ENCODE measurements around the gene MAPK13. TPM values are rescaled to one million over a fixed set of nuclear protein-coding genes. Genes with fewer than 3 reads are reported as not detected.
"Not testable (repeated sequence)": the region's sequence is repeated elsewhere in the genome, so short reads cannot be mapped to it uniquely, and the experiment has no call there.

The MAPK13 gene
- total RNA-seq, 1 experiment from 2014 or later: 13.6 TPM

DNA sequence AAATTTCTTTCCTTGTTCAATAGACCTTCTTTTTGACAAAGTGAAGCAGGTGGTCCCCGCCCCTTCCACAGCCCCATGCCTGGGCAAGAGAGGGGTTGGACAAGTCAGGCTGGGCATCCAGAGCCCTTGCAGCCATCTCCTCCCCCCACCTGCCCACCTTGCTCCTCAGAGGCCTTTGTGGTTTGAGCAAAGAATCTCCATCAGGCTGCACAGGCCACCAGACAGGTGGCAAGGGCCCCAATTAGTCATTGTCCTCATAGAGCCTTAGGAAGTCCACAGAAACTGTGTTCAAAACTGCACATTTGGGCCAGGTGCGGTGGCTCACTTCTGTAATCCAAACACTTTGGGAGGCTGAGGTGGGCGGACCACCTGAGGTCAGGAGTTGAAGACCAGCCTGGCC is 1.5 kb upstream of the MAPK13 start:
- ATAC-seq (no peak), DNase-seq (ENCODE audit: low spot score) (no peak)
- Mint-ChIP-seq H3K27me3 (ENCODE audit: low read depth) (peaks cover 10% of the 10 kb centered on the region), H3K27ac (no peak overlapping the region), H3K4me3 (peak overlapping the region; percentile 27; the same call in 1 of the 2 replicates), H3K4me1 (peaks cover 36% of the 10 kb centered on the region), H3K9me3 (no peaks in the 10 kb centered on the region), H3K36me3 (no peaks in the 10 kb centered on the region)
- ChIA-PET CTCF (interaction anchor here (2.0 kb wide), 1 partner anchor 66 kb away, joined by 4 read pairs; no protein-coding TSS in a partner anchor), POLR2A (no interaction called here)
- TF ChIP-seq, protein P1, sequence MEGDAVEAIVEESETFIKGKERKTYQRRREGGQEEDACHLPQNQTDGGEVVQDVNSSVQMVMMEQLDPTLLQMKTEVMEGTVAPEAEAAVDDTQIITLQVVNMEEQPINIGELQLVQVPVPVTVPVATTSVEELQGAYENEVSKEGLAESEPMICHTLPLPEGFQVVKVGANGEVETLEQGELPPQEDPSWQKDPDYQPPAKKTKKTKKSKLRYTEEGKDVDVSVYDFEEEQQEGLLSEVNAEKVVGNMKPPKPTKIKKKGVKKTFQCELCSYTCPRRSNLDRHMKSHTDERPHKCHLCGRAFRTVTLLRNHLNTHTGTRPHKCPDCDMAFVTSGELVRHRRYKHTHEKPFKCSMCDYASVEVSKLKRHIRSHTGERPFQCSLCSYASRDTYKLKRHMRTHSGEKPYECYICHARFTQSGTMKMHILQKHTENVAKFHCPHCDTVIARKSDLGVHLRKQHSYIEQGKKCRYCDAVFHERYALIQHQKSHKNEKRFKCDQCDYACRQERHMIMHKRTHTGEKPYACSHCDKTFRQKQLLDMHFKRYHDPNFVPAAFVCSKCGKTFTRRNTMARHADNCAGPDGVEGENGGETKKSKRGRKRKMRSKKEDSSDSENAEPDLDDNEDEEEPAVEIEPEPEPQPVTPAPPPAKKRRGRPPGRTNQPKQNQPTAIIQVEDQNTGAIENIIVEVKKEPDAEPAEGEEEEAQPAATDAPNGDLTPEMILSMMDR (IDR thresholded peaks at IDR 0.05): no peak
- no peak for TF ChIP-seq ATF1 (CRISPR knock-in tag; IDR thresholded peaks at IDR 0.05)
- TF ChIP-seq, protein P2, sequence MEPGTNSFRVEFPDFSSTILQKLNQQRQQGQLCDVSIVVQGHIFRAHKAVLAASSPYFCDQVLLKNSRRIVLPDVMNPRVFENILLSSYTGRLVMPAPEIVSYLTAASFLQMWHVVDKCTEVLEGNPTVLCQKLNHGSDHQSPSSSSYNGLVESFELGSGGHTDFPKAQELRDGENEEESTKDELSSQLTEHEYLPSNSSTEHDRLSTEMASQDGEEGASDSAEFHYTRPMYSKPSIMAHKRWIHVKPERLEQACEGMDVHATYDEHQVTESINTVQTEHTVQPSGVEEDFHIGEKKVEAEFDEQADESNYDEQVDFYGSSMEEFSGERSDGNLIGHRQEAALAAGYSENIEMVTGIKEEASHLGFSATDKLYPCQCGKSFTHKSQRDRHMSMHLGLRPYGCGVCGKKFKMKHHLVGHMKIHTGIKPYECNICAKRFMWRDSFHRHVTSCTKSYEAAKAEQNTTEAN (CRISPR knock-in tag; IDR thresholded peaks at IDR 0.05): no peak
- TF ChIP-seq TEAD4 (CRISPR knock-in tag; IDR thresholded peaks at IDR 0.05): no peak
- TF ChIP-seq, protein P3, sequence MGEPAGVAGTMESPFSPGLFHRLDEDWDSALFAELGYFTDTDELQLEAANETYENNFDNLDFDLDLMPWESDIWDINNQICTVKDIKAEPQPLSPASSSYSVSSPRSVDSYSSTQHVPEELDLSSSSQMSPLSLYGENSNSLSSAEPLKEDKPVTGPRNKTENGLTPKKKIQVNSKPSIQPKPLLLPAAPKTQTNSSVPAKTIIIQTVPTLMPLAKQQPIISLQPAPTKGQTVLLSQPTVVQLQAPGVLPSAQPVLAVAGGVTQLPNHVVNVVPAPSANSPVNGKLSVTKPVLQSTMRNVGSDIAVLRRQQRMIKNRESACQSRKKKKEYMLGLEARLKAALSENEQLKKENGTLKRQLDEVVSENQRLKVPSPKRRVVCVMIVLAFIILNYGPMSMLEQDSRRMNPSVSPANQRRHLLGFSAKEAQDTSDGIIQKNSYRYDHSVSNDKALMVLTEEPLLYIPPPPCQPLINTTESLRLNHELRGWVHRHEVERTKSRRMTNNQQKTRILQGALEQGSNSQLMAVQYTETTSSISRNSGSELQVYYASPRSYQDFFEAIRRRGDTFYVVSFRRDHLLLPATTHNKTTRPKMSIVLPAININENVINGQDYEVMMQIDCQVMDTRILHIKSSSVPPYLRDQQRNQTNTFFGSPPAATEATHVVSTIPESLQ (CRISPR knock-in tag; IDR thresholded peaks at IDR 0.05): no peak
- no peak for TF ChIP-seq ZNF396 (CRISPR knock-in tag; IDR thresholded peaks at IDR 0.05; ENCODE audit: borderline replicate concordance)
- TF ChIP-seq ZNF219 (CRISPR knock-in tag; IDR thresholded peaks at IDR 0.05; ENCODE audit: borderline replicate concordance): no peak
- TF ChIP-seq NFYB (CRISPR knock-in tag; conservative IDR thresholded peaks at IDR 0.05; ENCODE audit: low read depth): no peak
- TF ChIP-seq, protein P4, sequence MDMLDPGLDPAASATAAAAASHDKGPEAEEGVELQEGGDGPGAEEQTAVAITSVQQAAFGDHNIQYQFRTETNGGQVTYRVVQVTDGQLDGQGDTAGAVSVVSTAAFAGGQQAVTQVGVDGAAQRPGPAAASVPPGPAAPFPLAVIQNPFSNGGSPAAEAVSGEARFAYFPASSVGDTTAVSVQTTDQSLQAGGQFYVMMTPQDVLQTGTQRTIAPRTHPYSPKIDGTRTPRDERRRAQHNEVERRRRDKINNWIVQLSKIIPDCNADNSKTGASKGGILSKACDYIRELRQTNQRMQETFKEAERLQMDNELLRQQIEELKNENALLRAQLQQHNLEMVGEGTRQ (CRISPR knock-in tag; IDR thresholded peaks at IDR 0.05): no peak

DNA sequence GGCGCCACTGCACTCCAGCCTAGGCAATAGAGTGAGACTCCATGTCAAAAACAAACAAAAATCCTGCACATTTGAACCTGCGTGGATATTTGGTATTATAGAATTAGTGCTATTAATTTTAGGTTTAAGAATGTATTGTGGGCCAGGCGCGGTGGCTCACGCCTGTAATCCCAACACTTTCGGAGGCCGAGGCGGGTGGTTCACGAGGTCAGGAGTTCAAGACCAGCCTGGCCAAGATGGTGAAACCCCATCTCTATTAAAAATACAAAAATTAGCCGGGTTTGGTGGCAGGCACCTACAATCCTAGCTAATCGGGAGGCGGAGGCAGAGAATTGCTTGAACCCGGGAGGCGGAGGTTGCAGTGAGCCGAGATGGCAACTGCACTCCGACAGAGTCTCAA is 979 bp upstream of the MAPK13 start:
- Mint-ChIP-seq H3K4me3 (peak overlapping the region; percentile 27), H3K4me1 (peaks cover 33% of the 10 kb centered on the region), H3K27me3 (ENCODE audit: low read depth) (peaks cover 10% of the 10 kb centered on the region)
- H3K36me3 Mint-ChIP-seq; H3K9me3 Mint-ChIP-seq; DNase-seq (ENCODE audit: low spot score); H3K27ac Mint-ChIP-seq; POLR2A ChIA-PET; ATAC-seq: not testable (repeated sequence)
- CTCF ChIA-PET: interaction anchor here (2.0 to 3.1 kb wide), 3 partner anchors 10 to 173 kb away, joined by 4 to 42 read pairs (median 12); no protein-coding TSS in a partner anchor

DNA sequence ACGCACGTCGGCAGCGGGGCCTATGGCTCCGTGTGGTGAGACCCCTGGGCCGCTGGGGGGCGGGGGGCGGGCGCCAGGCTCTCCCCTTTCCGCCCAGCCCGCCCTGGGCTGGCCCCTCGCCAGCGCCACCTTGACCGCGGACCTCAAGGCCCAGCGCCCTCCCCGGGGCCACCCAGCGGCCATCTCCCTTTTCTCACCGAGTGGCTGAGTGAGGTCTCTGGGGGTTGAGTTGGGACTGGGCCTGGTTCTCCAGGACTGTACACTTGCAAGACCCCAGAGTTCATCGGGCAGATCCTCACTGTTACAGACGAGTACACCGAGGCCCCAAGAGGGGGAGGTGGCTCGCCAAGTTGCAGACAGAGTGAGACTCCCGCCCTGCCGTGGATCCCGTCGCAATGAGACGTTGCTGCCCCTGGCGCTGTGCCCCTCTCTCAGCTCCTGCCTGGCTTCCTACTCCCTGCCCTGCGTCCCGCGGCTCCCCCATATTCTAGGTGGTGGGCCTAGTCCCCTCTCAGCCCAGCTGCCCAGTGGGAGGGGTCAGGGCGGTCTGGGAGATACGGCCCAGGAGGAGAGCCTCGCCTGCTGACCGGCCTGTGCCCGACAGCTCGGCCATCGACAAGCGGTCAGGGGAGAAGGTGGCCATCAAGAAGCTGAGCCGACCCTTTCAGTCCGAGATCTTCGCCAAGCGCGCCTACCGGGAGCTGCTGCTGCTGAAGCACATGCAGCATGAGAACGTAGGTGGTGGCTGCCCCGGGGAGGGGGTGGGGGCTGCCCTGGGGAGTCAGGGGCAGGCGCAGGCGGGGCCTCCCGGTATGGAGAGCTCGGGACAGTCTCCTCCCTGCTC is 576 bp downstream of the MAPK13 start:
- ChIA-PET CTCF (interaction anchor here (0.5 to 3.1 kb wide), 12 partner anchors 9 to 230 kb away, joined by 3 to 42 read pairs (median 4); no protein-coding TSS in a partner anchor), POLR2A (interaction anchor here (0.8 to 1.2 kb wide), 4 partner anchors 8 to 67 kb away, joined by 3 read pairs; no protein-coding TSS in a partner anchor)
- ATAC-seq (peak; percentile 33), DNase-seq (ENCODE audit: low spot score) (peak; percentile 43)
- Mint-ChIP-seq H3K27ac (no peak overlapping the region), H3K36me3 (no peaks in the 10 kb centered on the region), H3K4me1 (peaks cover 32% of the 10 kb centered on the region), H3K9me3 (no peaks in the 10 kb centered on the region), H3K4me3 (peak overlapping the region; percentile 63), H3K27me3 (ENCODE audit: low read depth) (peaks cover 10% of the 10 kb centered on the region)
- TF ChIP-seq, protein P5, sequence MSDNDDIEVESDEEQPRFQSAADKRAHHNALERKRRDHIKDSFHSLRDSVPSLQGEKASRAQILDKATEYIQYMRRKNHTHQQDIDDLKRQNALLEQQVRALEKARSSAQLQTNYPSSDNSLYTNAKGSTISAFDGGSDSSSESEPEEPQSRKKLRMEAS (CRISPR knock-in tag; IDR thresholded peaks at IDR 0.05): peak; percentile 26; the same call in 1 of the 2 replicates
- TF ChIP-seq, protein P6, sequence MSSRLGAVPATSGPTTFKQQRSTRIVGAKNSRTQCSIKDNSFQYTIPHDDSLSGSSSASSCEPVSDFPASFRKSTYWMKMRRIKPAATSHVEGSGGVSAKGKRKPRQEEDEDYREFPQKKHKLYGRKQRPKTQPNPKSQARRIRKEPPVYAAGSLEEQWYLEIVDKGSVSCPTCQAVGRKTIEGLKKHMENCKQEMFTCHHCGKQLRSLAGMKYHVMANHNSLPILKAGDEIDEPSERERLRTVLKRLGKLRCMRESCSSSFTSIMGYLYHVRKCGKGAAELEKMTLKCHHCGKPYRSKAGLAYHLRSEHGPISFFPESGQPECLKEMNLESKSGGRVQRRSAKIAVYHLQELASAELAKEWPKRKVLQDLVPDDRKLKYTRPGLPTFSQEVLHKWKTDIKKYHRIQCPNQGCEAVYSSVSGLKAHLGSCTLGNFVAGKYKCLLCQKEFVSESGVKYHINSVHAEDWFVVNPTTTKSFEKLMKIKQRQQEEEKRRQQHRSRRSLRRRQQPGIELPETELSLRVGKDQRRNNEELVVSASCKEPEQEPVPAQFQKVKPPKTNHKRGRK (CRISPR knock-in tag; IDR thresholded peaks at IDR 0.05; ENCODE audit: borderline replicate concordance): no peak
- TF ChIP-seq, protein P7, sequence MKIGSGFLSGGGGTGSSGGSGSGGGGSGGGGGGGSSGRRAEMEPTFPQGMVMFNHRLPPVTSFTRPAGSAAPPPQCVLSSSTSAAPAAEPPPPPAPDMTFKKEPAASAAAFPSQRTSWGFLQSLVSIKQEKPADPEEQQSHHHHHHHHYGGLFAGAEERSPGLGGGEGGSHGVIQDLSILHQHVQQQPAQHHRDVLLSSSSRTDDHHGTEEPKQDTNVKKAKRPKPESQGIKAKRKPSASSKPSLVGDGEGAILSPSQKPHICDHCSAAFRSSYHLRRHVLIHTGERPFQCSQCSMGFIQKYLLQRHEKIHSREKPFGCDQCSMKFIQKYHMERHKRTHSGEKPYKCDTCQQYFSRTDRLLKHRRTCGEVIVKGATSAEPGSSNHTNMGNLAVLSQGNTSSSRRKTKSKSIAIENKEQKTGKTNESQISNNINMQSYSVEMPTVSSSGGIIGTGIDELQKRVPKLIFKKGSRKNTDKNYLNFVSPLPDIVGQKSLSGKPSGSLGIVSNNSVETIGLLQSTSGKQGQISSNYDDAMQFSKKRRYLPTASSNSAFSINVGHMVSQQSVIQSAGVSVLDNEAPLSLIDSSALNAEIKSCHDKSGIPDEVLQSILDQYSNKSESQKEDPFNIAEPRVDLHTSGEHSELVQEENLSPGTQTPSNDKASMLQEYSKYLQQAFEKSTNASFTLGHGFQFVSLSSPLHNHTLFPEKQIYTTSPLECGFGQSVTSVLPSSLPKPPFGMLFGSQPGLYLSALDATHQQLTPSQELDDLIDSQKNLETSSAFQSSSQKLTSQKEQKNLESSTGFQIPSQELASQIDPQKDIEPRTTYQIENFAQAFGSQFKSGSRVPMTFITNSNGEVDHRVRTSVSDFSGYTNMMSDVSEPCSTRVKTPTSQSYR (CRISPR knock-in tag; IDR thresholded peaks at IDR 0.05): no peak

Measured in WTC11 (cell line).